HG03103 (cell line): ENCODE results near the gene USP36.
"Not testable (repeated sequence)": the region's sequence is repeated elsewhere in the genome, so short reads cannot be mapped to it uniquely, and the experiment has no call there.

Experiments used
- ATAC-seq: cut with Tn5 transposase; IDR thresholded peaks from one replicate; pipeline ENCODE4 v1.9.1; 2021; ENCODE audit warnings: low read depth; ENCODE audit not compliant: unreplicated experiment

USP36 gene

GRCh38 chr17:78794864-78795640 is 45.6 kb downstream of the USP36 start:
- ATAC-seq: no peak

GRCh38 chr17:78794399-78794798 is 46.2 kb downstream of the USP36 start:
- ATAC-seq: no peak

- no peak for ATAC-seq
Observed at GRCh38 chr17:78793968-78794367, 46.6 kb downstream of the USP36 start.

GRCh38 chr17:78793415-78793814 is 47.2 kb downstream of the USP36 start:
- no peak for ATAC-seq

GRCh38 chr17:78791840-78792709 is 48.5 kb downstream of the USP36 start:
- no peak for ATAC-seq

GRCh38 chr17:78790552-78790951 is 50.1 kb downstream of the USP36 start:
- no peak for ATAC-seq

- no peak for ATAC-seq
Observed at GRCh38 chr17:78789663-78790181, 50.9 kb downstream of the USP36 start.

- no peak for ATAC-seq
Observed at GRCh38 chr17:78789149-78789662, 51.4 kb downstream of the USP36 start.

GRCh38 chr17:78788451-78788850 is 52.2 kb downstream of the USP36 start:
- ATAC-seq: no peak

- ATAC-seq: no peak
Observed at GRCh38 chr17:78787444-78787843, 53.2 kb downstream of the USP36 start.

- ATAC-seq: no peak
Observed at GRCh38 chr17:78785663-78786057, 55.0 kb downstream of the USP36 start.

GRCh38 chr17:78785011-78785662 is 55.5 kb downstream of the USP36 start:
- no peak for ATAC-seq

GRCh38 chr17:78784352-78784751 is 56.3 kb downstream of the USP36 start:
- ATAC-seq: no peak

GRCh38 chr17:78783711-78784324 is 56.8 kb downstream of the USP36 start:
- no peak for ATAC-seq

- ATAC-seq: peak; percentile 10
Observed at GRCh38 chr17:78781893-78782304, 58.7 kb downstream of the USP36 start, which contains the start of gene CYTH1. TSS of gene CYTH1 (minus strand) at chr17:78782273. CDS start at chr17:78782223, 50 bp downstream.

GRCh38 chr17:78781104-78781892 is 59.3 kb downstream of the USP36 start:
- no peak for ATAC-seq

GRCh38 chr17:78780335-78780734 is 60.3 kb downstream of the USP36 start:
- ATAC-seq: no peak

GRCh38 chr17:78779850-78780249 is 60.8 kb downstream of the USP36 start:
- ATAC-seq: no peak

- ATAC-seq: not testable (repeated sequence)
Observed at GRCh38 chr17:78779286-78779651, 61.3 kb downstream of the USP36 start.
